B cell (primary cell): ENCODE measurements around the gene FAM118A. TPM values are rescaled to one million over a fixed set of nuclear protein-coding genes. Genes with fewer than 3 reads are reported as not detected.

Experiments
- ATAC-seq: fragments of 200-7000 bp; cut with Tn5 transposase; one replicate; pipeline ENCODE4 v1.10.0; 2021; ENCODE audit warnings: low read depth, mild to moderate bottlenecking, moderate number of reproducible peaks, moderate library complexity
- CTCF ChIA-PET: fragments of 350-600 bp; sonication (Branson Sonifier 250); formaldehyde crosslinking; loops from one replicate; lab custom pipeline; 2021; ENCODE audit warnings: antibody characterized with exemption, inconsistent platforms; lab: Charles Lee
- POLR2A ChIA-PET: fragments of 350-600 bp; sonication (Branson Sonifier 250); formaldehyde crosslinking; loops from one replicate; lab custom pipeline; 2021; ENCODE audit warnings: antibody characterized with exemption; lab: Charles Lee
- DNase-seq: peaks from one replicate; pipeline ENCODE4 v3.0.0; 2013
- H2AFZ ChIP-seq: 2 replicates; pipeline ENCODE4 v1.6.1; 2012; ENCODE audit warnings: mild to moderate bottlenecking, low read depth, low read length; ENCODE audit not compliant: insufficient read depth, poor library complexity, severe bottlenecking
- H3K27ac ChIP-seq, 2 donors: 1 replicate in 1 of 2; 2 replicates in 1 of 2; pipeline ENCODE4 v1.5.1; 2012 to 2013; ENCODE audit warnings: low read length in 2 of 2, mild to moderate bottlenecking in 2 of 2, moderate library complexity in 1 of 2
- H3K27me3 ChIP-seq, 4 experiments: fragments of 200-600 bp in 1 of 4; sonication (generic) in 1 of 4; replicated peaks in 1 of 4; 1 replicate in 2 of 4; 2 replicates in 2 of 4; pipeline versions ENCODE4 v1.6.1 to v1.7.0; 2013 to 2016; ENCODE audit warnings: low read length in 3 of 4, mild to moderate bottlenecking in 2 of 4, mixed read lengths in 1 of 4, moderate library complexity in 1 of 4; ENCODE audit not compliant: insufficient read depth in 4 of 4, control insufficient read depth in 3 of 4; ENCODE audit errors: control extremely low read depth in 1 of 4
- H3K36me3 ChIP-seq, 2 experiments: replicated peaks in 1 of 2; 1 replicate in 1 of 2; 2 replicates in 1 of 2; pipeline versions ENCODE4 v1.6.1 to v1.7.1; 2013; ENCODE audit warnings: low read length in 1 of 2; ENCODE audit not compliant: insufficient read depth in 2 of 2, control insufficient read depth in 1 of 2; ENCODE audit errors: control extremely low read depth in 1 of 2, extremely low read depth in 1 of 2
- H3K4me1 ChIP-seq, 2 donors: fragments of 200-600 bp in 1 of 2; sonication (generic) in 1 of 2; 1 replicate in 1 of 2; 2 replicates in 1 of 2; pipeline versions ENCODE4 v1.5.1 to v1.6.1; 2013 to 2017; ENCODE audit warnings: low read length in 2 of 2; ENCODE audit not compliant: control insufficient read depth in 2 of 2, insufficient read depth in 2 of 2
- H3K4me2 ChIP-seq: replicated peaks from 2 replicates; pipeline ENCODE3; 2012; ENCODE audit warnings: mild to moderate bottlenecking, low read depth, low read length; ENCODE audit not compliant: poor library complexity, severe bottlenecking
- H3K4me3 ChIP-seq, 5 experiments: fragments of 200-600 bp in 1 of 5; sonication (generic) in 1 of 5; 1 replicate in 3 of 5; 2 replicates in 2 of 5; pipeline versions ENCODE4 v1.5.1 to v1.7.0; 2011 to 2016; ENCODE audit warnings: low read length in 4 of 5, mild to moderate bottlenecking in 4 of 5, low read depth in 2 of 5, control low read depth in 1 of 5, moderate library complexity in 1 of 5; ENCODE audit not compliant: insufficient read depth in 1 of 5; ENCODE audit errors: control extremely low read depth in 1 of 5, extremely low read depth in 1 of 5
- H3K79me2 ChIP-seq: fragments of 200-600 bp; sonication (generic); one replicate; pipeline ENCODE4 v1.6.0; 2016; ENCODE audit warnings: low read length; ENCODE audit not compliant: control insufficient read depth, insufficient read depth
- H3K9ac ChIP-seq: fragments of 200-600 bp; sonication (generic); 2 replicates; pipeline ENCODE4 v1.6.1; 2017; ENCODE audit warnings: mild to moderate bottlenecking, low read length, moderate library complexity
- H3K9me3 ChIP-seq, 3 donors: one replicate each; pipeline versions ENCODE4 v1.6.1 to v1.7.1; 2013; ENCODE audit warnings: low read length in 2 of 3; ENCODE audit not compliant: control insufficient read depth in 2 of 3, insufficient read depth in 1 of 3; ENCODE audit errors: control extremely low read depth in 1 of 3
- H4K20me1 ChIP-seq: 2 replicates; pipeline ENCODE4 v1.6.0; 2012; ENCODE audit warnings: mild to moderate bottlenecking, low read length; ENCODE audit not compliant: insufficient read depth, control insufficient read depth, poor library complexity, severe bottlenecking
- H3K27ac Mint-ChIP-seq: one replicate; pipeline ENCODE4 v1.8.0; 2021; ENCODE audit warnings: mixed read lengths
- H3K27me3 Mint-ChIP-seq: one replicate; pipeline ENCODE4 v1.8.0; 2021; ENCODE audit warnings: mixed read lengths
- H3K4me1 Mint-ChIP-seq: one replicate; pipeline ENCODE4 v1.8.0; 2021; ENCODE audit warnings: mixed read lengths
- H3K4me3 Mint-ChIP-seq: one replicate; pipeline ENCODE4 v1.8.0; 2021; ENCODE audit warnings: mixed read lengths
- H3K9me3 Mint-ChIP-seq: one replicate; pipeline ENCODE4 v1.8.0; 2022; ENCODE audit warnings: mixed read lengths; ENCODE audit not compliant: insufficient read depth
- CTCF ChIP-seq: fragments of 200-600 bp; IDR thresholded peaks from one replicate; pipeline ENCODE4 v1.8.0; 2022; ENCODE audit warnings: antibody characterized with exemption, mild to moderate bottlenecking
- EZH2 ChIP-seq: IDR thresholded peaks from 2 replicates; pipeline ENCODE4 v1.6.1; 2012; ENCODE audit warnings: borderline replicate concordance, low read depth, mild to moderate bottlenecking, moderate library complexity, low read length; ENCODE audit not compliant: insufficient read depth, poor library complexity, severe bottlenecking
- WGBS: methylation state at CpG from one replicate; pipeline ENCODE4 v1.1.5; 2013; ENCODE audit warnings: missing lambda C conversion rate; ENCODE audit not compliant: insufficient coverage; 5-methylcytosine and 5-hydroxymethylcytosine counted together
- intact Hi-C: fragments of 100-400 bp; cut with micrococcal nuclease; formaldehyde crosslinking; loops from one replicate; pipeline ENCODE4 v1.10.0; 2022
- polyA plus RNA-seq: library from polyadenylated mRNA; depleted of rRNA; stranded (reverse); fragments of >200 nt; gene quantifications from 2 replicates; pipeline ENCODE4 v1.2.3, GENCODE V29; 2012
- total RNA-seq, 2 donors: library from RNA; stranded (reverse); fragments of 120-200 nt in 1 of 2; gene quantifications; 1 replicate in 1 of 2; 2 replicates in 1 of 2; pipeline versions ENCODE4 v1.2.3 to v1.2.4, GENCODE V29; 2013 to 2022

The FAM118A gene
- total and polyA plus RNA-seq, 2 donors (not counting 1 experiment from before 2014, with no cell fraction given) = 66.5 to 216 TPM

- intact Hi-C loops = no loop called here
Observed at GRCh38 chr22:45270095-45271020, 39.4 kb upstream of the FAM118A start.

More at GRCh38 chr22:45270095-45271020, 39.4 kb upstream of the FAM118A start:
- Histone ChIP-seq H2AFZ (no peak overlapping the region), H3K27ac (no peak overlapping the region), H3K36me3 (no peaks in the 10 kb centered on the region), H3K4me3 (no peak overlapping the region), H3K79me2 (no peaks in the 10 kb centered on the region), H3K27me3 (peaks cover 0 to 16% (median 7%) of the 10 kb centered on the region in 4 experiments), H3K9ac (no peak overlapping the region), H4K20me1 (no peaks in the 10 kb centered on the region), H3K9me3 (no peaks in the 10 kb centered on the region), H3K4me1 (peaks cover 11 to 21% of the 10 kb centered on the region in 2 donors), H3K4me2 (no peak overlapping the region)
- ChIA-PET CTCF (interaction anchor here (0.9 to 4.4 kb wide), 4 partner anchors 163 to 283 kb away, joined by 3 to 28 read pairs (median 10); no protein-coding TSS in a partner anchor), POLR2A (no interaction called here)
- 73% methylated on average over 10 of the region's 16 CpGs for WGBS
- Mint-ChIP-seq H3K9me3 (no peaks in the 10 kb centered on the region), H3K27me3 (peaks cover 10% of the 10 kb centered on the region), H3K4me3 (peak overlapping the region; percentile 82), H3K27ac (peak overlapping the region; percentile 10), H3K4me1 (peaks cover 23% of the 10 kb centered on the region)
- TF ChIP-seq EZH2 (no peak), CTCF (no peak)
- ATAC-seq (no peak), DNase-seq (no peak)
